MCF 10A (cell line): Measurements from ENCODE around the gene MGMT. TPM values are rescaled to one million over a fixed set of nuclear protein-coding genes. Genes with fewer than 3 reads are reported as not detected.

Source experiments
- BruUV-seq: library from RNA; stranded (reverse); fragments of 400-500 nt; replicated peaks from 2 replicates; lab custom pipeline; 2021; lab: Mats Ljungman, UMichigan
- CTCF ChIA-PET: fragments of 300-600 bp; sonication (Branson Sonifier 250); formaldehyde crosslinking; extraction: SDS; loops from one replicate; lab custom pipeline; 2021; ENCODE audit warnings: antibody characterized with exemption, inconsistent platforms; lab: Yijun Ruan, JAX
- POLR2A ChIA-PET: fragments of 300-600, 350-650 bp; sonication (Branson Sonifier 250); formaldehyde crosslinking; extraction: SDS; loops from one replicate; lab custom pipeline; 2020; ENCODE audit warnings: antibody characterized with exemption, inconsistent platforms; lab: Yijun Ruan, JAX
- DNase-seq: peaks from one replicate; pipeline ENCODE4 v3.0.0-alpha.2; 2018; ENCODE audit not compliant: unreplicated experiment
- H3K27ac Mint-ChIP-seq: one replicate; pipeline ENCODE4 v1.8.0; 2022; ENCODE audit warnings: mild to moderate bottlenecking, low read depth, mixed read lengths; ENCODE audit not compliant: unreplicated experiment
- H3K27me3 Mint-ChIP-seq: one replicate; pipeline ENCODE4 v1.8.0; 2022; ENCODE audit warnings: mixed read lengths; ENCODE audit not compliant: insufficient read depth, unreplicated experiment
- H3K36me3 Mint-ChIP-seq: one replicate; pipeline ENCODE4 v1.8.0; 2022; ENCODE audit warnings: mild to moderate bottlenecking, moderate library complexity, mixed read lengths; ENCODE audit not compliant: insufficient read depth, unreplicated experiment
- H3K4me1 Mint-ChIP-seq: one replicate; pipeline ENCODE4 v1.8.0; 2022; ENCODE audit warnings: mixed read lengths; ENCODE audit not compliant: insufficient read depth, unreplicated experiment
- H3K4me3 Mint-ChIP-seq: one replicate; pipeline ENCODE4 v1.8.0; 2022; ENCODE audit warnings: mild to moderate bottlenecking, moderate library complexity, mixed read lengths; ENCODE audit not compliant: unreplicated experiment
- H3K9me3 Mint-ChIP-seq: one replicate; pipeline ENCODE4 v1.8.0; 2022; ENCODE audit warnings: mixed read lengths; ENCODE audit not compliant: unreplicated experiment
- CTCF ChIP-seq: fragments of 200-600 bp; IDR thresholded peaks from one replicate; pipeline ENCODE4 v1.8.0; 2022; ENCODE audit warnings: antibody characterized with exemption, mild to moderate bottlenecking; ENCODE audit not compliant: unreplicated experiment
- intact Hi-C: fragments of 100-400 bp; cut with micrococcal nuclease; formaldehyde crosslinking; loops from 2 replicates; pipeline ENCODE4 v1.14.1; 2022
- total RNA-seq: library from RNA; stranded (reverse); gene quantifications from 2 replicates; pipeline ENCODE4 v1.2.3, GENCODE V29; 2022

The MGMT gene
- total RNA-seq, 1 experiment from 2014 or later, result 18.0 TPM

- H3K4me1 Mint-ChIP-seq, result no peaks in the 10 kb centered on the region
- peaks cover 7% of the 10 kb centered on the region for H3K36me3 Mint-ChIP-seq
- no peak for DNase-seq
- no peak overlapping the region for H3K4me3 Mint-ChIP-seq
- CTCF ChIA-PET, result no interaction called here
- H3K27ac Mint-ChIP-seq, result no peak overlapping the region
- no peaks in the 10 kb centered on the region for H3K27me3 Mint-ChIP-seq
- POLR2A ChIA-PET, result interaction anchor here (0.6 kb wide), 1 partner anchor 41 kb away, joined by 3 read pairs; no protein-coding TSS in a partner anchor
- intact Hi-C loops, result no loop called here
- H3K9me3 Mint-ChIP-seq, result peaks cover 68% of the 10 kb centered on the region
- no TSS peak for BruUV-seq
- no peak for TF ChIP-seq CTCF
Observed at GRCh38 chr10:129486805-129487204, 19.8 kb downstream of the MGMT start.

GRCh38 chr10:129491123-129491734, 24.2 kb downstream of the MGMT start:
- CTCF ChIA-PET, result interaction anchor here (0.6 kb wide), 1 partner anchor 642 kb away, joined by 3 read pairs; no protein-coding TSS in a partner anchor
- H3K9me3 Mint-ChIP-seq, result peaks cover 44% of the 10 kb centered on the region

GRCh38 chr10:129494176-129494575, 27.1 kb downstream of the MGMT start:
- no peaks in the 10 kb centered on the region for H3K4me1 Mint-ChIP-seq
- H3K36me3 Mint-ChIP-seq, result peaks cover 5% of the 10 kb centered on the region
- BruUV-seq, result no TSS peak
- no peak for DNase-seq
- TF ChIP-seq CTCF, result no peak
- H3K4me3 Mint-ChIP-seq, result no peak overlapping the region
- H3K27me3 Mint-ChIP-seq, result no peaks in the 10 kb centered on the region
- ChIA-PET CTCF (interaction anchor here (0.6 kb wide), 1 partner anchor 535 kb away, joined by 3 read pairs; no protein-coding TSS in a partner anchor), POLR2A (no interaction called here)
- no peak overlapping the region for H3K27ac Mint-ChIP-seq
- intact Hi-C loops, result no loop called here
- H3K9me3 Mint-ChIP-seq, result peaks cover 38% of the 10 kb centered on the region

More at GRCh38 chr10:129491123-129491734, 24.2 kb downstream of the MGMT start:
- Mint-ChIP-seq H3K36me3 (no peaks in the 10 kb centered on the region), H3K27me3 (no peaks in the 10 kb centered on the region), H3K4me3 (no peak overlapping the region), H3K4me1 (no peaks in the 10 kb centered on the region), H3K27ac (no peak overlapping the region)
- TF ChIP-seq CTCF, result no peak
- POLR2A ChIA-PET, result no interaction called here
- DNase-seq, result peak; percentile 31
- no TSS peak for BruUV-seq
- intact Hi-C loops, result no loop called here

GRCh38 chr10:129494740-129495139, 27.7 kb downstream of the MGMT start:
- Mint-ChIP-seq H3K9me3 (peaks cover 33% of the 10 kb centered on the region), H3K27ac (no peak overlapping the region), H3K27me3 (no peaks in the 10 kb centered on the region), H3K36me3 (peaks cover 5% of the 10 kb centered on the region), H3K4me1 (no peaks in the 10 kb centered on the region), H3K4me3 (no peak overlapping the region)
- no peak for DNase-seq
- BruUV-seq, result no TSS peak
- intact Hi-C loops, result no loop called here
- ChIA-PET POLR2A (no interaction called here), CTCF (interaction anchor here (0.6 kb wide), 1 partner anchor 535 kb away, joined by 3 read pairs; no protein-coding TSS in a partner anchor)
- no peak for TF ChIP-seq CTCF
